Retinal pigment epithelial cell (primary cell): ENCODE results near the gene IFIT1B.

ENCODE experiments used
- DNase-seq: peaks from one replicate; pipeline ENCODE4 v3.0.0-alpha.2; 2010; ENCODE audit warnings: low read depth
- H3K4me3 ChIP-seq: 2 replicates; pipeline ENCODE4 v1.5.1; 2011; ENCODE audit warnings: mild to moderate bottlenecking, low read length, control low read depth, moderate library complexity
- CTCF ChIP-seq: conservative IDR thresholded peaks from 2 replicates; pipeline ENCODE4 v1.5.1; 2011; ENCODE audit warnings: low read depth, low read length, control low read depth, inconsistent platforms

IFIT1B gene

GRCh38 chr10:89351412-89351779 is 26.5 kb upstream of the IFIT1B start:
- DNase-seq: no peak

GRCh38 chr10:89351780-89352597 is 25.9 kb upstream of the IFIT1B start:
- peak; percentile 88 for DNase-seq
- H3K4me3 ChIP-seq: peak overlapping the region; percentile 47
- no peak for TF ChIP-seq CTCF

More at GRCh38 chr10:89351412-89351779, 26.5 kb upstream of the IFIT1B start:
- H3K4me3 ChIP-seq: no peak overlapping the region
- TF ChIP-seq CTCF: no peak

GRCh38 chr10:89352802-89353201 is 25.1 kb upstream of the IFIT1B start:
- no peak overlapping the region for H3K4me3 ChIP-seq
- no peak for DNase-seq
- TF ChIP-seq CTCF: no peak

- TF ChIP-seq CTCF: no peak
- no peak overlapping the region for H3K4me3 ChIP-seq
- no peak for DNase-seq
Observed at GRCh38 chr10:89355394-89355931, 22.4 kb upstream of the IFIT1B start.

- H3K4me3 ChIP-seq: no peak overlapping the region
- no peak for DNase-seq
- no peak for TF ChIP-seq CTCF
Observed at GRCh38 chr10:89357096-89357495, 20.8 kb upstream of the IFIT1B start.

- DNase-seq: no peak
- TF ChIP-seq CTCF: no peak
- no peak overlapping the region for H3K4me3 ChIP-seq
Observed at GRCh38 chr10:89357975-89358374, 19.9 kb upstream of the IFIT1B start.

GRCh38 chr10:89360157-89360556 is 17.7 kb upstream of the IFIT1B start:
- no peak for TF ChIP-seq CTCF
- no peak for DNase-seq
- no peak overlapping the region for H3K4me3 ChIP-seq
